HG03139 (cell line): ENCODE data around the gene PTTG1IP2.

Experiments
- ATAC-seq: cut with Tn5 transposase; IDR thresholded peaks from one replicate; pipeline ENCODE4 v1.9.1; 2021; ENCODE audit not compliant: unreplicated experiment

PTTG1IP2 gene

DNA sequence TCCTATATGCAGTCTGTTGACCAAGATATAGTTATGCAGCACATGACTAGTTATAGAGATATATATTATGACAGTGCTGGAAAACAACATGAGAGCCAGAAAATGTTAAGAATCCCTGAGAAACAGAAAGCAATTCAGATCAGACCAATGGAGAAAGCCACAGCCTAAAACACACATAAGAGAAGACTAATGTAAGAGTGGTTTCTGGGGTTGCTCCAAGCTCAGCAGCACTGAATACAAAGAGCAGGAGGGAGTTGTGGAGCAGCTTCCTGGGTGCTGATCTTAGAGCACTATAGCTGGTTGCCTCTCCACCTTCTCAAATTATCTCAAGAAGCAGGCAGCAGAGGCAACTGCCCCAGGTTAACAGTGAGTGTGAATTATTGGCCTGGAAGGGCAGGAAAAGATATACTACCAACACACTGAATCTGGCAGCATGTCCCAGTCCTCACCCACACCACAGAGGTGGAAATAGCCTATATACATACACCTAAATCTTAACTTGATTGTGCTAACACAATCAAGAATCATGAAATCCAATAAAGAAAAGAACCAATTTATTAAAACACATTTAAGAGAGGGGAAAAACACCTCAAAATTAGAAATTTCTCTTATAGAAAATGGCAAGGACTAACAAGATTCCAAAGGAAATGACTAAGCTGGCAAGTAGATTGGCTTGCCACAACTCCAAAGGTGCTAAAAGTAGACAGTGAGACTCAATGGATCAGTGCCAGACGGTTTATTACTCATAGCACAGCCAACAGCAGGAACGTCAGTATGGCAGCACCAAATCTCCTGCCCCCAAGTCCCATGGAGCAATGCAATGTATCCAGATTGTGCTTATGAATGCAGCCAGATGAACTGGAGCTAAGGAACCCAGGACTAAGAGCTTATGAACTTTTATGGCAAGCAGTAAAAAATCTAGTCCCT is 5.1 kb downstream of the PTTG1IP2 start:
- ATAC-seq = no peak

DNA sequence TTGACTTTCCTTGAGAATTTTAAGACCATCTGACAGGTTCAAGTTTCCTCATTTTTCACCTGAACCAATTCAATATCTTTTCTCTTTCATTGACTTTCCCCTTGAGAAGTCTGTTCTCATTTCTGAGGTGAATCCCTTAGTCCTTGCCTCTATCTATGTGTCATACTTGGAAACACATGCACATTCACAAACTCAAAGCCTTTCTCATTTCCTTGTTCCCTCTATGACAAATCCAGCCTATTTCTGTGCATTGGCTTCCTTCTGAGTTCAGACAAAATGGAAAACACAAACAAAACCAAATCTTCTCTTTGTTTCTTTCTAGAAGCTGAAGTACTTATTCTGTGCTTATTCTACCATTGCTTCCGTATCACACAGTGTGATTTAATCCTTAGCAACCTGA is 13.8 kb downstream of the PTTG1IP2 start:
- no peak for ATAC-seq

DNA sequence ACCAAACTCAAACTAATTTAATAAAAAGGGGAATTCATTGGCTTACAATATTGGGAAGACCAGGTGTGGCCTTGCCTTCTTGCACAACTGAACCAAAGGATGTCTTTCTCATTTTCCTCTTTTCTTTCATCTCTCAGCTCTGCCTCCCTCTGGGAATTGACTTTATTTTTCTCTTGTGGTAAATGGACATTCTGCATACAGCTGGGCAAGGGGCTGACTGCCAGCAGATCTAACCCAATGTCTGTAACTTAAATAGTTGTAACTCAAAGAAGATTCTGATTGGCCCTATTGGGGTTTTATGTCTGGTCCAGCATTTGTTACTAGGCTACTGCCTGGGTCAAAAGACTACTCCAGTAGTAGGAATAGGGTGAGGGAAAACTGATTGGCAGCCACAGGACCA is 15.3 kb downstream of the PTTG1IP2 start:
- no peak for ATAC-seq

DNA sequence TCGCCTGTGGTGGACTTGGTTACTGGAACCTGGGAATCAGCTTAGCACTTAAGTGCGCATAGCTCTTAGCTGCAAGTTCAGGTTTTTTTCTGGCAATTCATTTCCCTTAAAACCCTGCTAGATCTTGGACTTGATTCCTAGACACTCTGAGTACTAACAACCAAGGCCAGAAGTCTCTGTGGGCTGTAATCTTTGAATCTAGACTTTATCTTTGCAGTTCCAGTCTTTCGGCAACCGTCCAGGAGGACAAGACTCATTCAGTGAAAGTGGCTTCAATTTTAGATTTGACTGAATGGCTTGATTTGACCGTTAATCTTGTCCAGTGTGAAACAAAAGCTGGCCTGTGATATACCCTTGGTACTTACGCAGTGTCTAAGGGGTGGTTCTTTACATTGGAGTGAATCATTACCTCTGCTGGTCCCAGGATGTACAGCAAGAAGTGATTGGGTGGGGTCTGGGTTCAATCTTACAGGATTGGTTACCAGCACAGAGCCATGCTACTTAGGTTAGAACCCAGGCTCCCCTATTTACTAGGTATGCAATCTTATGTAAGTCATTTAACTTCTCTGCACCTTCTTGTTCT is 16.4 kb downstream of the PTTG1IP2 start:
- no peak for ATAC-seq

DNA sequence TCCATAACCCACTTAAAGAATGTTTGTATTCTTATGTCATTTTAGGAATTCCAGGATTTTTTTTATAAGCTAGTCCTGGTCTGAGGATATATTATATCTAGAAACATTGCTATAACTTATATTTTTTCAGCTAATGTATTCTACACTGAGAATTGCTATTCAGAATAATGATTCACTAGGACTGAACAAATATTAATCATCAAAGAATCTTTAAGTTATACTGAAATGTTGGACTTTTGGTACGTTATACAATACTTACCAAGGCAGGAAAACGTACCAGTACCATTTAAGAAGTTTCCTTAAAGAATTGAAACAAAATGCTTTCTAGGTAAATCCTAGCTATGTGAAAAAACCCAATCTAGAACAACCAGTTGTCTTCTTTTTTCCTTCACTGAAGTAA is 18.4 kb downstream of the PTTG1IP2 start:
- ATAC-seq = no peak

DNA sequence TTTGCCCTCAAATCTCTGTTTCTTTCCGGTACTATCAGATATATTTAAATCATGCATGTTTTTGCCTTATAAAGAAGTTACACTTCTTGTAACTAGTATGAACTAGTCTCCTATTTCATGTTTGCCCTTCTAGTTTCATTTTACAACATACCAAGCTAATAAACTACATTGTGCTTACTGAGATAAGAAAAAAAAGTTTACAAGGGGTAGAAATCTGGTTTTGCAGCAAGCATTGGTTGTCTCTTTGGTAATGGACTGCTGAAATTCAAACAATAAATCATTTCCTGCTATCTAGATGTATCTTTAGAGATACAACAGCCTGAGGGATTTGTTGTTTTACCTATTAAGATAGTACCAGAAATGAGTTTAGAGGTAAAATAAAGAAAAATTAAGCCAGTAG is 18.8 kb downstream of the PTTG1IP2 start:
- ATAC-seq = no peak

DNA sequence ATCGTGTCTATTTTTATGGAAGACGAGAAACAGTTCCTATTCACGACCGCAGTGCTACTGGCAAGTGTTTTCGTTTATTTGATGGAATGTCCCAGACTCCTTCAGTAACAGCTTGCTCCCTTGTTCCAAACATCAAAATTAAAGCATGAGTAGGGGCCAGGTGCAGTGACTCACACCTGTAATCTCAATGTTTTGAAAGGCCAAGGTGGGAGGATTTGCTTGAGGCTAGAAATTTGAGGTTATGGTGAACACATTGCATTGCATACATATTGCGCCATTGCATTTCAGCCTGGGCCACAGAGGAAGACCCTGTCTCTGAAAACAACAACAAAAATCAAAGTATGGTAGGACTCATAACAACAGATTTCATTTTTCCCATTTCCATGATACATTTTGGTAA is 22.8 kb downstream of the PTTG1IP2 start:
- ATAC-seq = no peak

DNA sequence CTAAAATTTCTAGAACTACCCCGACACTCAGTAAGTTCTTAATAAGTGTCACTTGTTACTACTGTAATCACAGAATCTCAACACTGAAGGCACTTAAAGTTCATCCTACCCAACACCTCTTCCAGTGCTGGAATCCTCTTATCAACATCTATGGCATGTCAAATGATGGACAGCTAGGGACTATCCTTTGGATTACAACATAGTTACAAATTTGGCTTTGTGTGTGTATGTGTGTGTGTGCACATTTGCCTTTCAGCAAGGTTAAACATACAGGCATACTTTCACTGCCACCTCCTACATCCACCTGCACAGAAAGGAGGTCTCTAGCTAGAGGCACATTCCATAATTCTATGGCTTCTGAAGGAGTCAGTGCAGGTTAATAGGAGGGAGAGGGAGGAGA is 25.8 kb downstream of the PTTG1IP2 start:
- ATAC-seq = no peak

DNA sequence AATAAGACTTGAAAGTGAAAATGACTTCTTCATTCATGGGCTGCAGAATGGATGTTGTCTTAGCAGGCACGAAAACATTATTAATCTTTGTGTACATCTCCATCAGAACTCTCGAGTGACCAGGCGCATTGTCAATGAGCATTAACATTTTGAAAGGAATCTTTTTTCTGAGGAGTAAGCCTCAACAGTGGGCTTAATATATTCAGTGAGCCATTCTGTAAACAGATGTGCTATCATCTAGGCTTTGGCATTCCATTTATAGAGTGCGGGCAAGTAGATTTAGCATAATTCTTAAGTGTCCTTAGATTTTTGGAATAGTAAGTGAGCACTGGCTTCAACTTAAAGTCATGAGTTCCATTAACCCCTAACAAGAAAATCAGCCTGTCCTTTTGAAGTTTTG is 33.1 kb downstream of the PTTG1IP2 start:
- no peak for ATAC-seq

DNA sequence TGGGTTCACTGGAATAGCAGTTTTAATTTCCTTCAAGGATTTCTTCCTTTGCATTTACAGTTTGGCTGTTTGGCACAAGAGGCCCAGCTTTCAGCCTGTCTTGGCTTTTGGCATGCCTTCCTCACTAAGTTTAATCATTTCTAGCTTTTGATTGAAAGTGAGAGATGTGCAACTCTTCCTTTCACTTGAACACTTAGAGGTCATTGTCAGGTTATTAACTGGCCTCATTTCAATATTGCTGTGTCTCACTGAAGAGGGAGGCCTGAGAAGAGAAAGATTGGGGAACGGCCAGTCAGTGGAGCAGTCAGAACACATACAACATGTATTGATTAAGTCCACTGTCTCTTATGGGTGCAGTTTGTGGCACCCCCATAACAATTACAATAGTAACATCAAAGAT is 33.9 kb downstream of the PTTG1IP2 start:
- ATAC-seq = peak; percentile 54

DNA sequence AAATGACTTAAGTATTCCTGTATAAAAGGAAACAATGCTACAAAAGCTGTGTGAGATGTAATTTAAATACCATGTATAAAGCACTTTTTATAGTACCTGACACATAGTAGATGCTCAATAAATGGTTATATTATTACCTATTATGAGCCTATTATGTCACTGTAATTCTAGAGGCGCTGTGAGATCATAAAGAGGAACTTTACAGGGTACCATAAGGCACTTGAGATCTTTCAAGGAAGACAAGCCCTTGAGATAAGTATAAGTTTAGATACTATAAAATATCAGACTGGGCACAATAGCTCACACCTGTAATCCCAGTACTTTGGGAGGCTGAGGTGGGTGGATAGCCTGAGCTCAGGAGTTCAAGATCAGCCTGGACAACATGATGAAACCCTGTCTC is 38.3 kb downstream of the PTTG1IP2 start:
- no peak for ATAC-seq

DNA sequence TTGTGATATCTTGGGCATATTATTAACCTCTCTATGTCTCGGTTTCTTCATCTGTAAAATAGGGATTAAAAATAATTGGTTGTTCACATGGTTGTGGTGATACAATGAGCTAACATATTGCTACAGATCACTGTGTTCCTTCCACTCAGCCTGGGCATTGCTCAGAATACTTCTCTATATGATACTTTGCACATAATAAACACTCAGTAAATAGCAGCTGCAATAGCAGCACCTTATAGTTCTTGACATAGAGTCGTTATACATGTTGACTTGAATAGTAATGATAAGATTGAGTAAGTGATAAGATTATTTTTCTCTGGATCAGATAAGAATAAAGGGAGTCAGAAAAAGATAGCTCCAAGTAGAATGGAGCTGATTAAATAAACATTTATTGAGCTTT is 42.3 kb downstream of the PTTG1IP2 start:
- no peak for ATAC-seq

DNA sequence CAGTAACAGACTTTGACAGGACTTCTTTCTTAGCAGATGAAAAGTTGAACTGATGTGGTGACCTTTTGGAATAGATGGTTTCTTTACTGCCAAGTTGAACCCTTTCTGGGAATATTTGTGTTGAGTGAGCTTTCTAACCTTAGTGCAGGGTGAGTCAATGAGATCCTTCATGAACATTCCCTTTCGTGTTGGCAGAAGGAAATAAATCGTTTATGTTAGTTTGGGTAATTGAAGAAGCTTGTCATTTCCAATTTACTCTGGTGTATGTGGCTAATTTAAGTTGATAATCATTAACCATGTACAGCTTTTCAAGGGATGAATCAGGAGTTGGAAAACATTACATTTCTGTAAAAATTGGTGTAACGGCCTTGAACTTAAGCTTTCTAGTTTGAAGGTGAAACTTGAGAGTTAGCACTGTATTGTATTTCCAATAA is 43.4 kb downstream of the PTTG1IP2 start:
- no peak for ATAC-seq

DNA sequence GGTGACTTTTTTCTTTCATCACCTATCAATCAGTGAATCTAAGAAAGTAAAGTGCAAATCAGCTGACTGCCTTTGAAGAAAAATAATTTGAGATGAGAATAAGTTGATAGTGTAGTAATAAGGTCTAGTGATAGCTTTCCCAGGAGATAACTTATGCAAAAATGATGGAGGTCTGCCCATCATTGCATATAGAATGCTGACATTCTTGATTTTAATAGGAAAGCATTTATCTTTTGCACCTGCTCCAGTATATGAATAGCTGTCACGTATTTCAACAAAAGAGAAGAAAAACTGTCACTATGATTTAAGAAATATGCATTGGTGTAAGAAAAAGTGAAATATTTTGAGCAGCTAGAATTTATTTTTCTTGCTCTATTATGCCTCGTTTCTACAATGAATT is 46.8 kb downstream of the PTTG1IP2 start:
- ATAC-seq = no peak

DNA sequence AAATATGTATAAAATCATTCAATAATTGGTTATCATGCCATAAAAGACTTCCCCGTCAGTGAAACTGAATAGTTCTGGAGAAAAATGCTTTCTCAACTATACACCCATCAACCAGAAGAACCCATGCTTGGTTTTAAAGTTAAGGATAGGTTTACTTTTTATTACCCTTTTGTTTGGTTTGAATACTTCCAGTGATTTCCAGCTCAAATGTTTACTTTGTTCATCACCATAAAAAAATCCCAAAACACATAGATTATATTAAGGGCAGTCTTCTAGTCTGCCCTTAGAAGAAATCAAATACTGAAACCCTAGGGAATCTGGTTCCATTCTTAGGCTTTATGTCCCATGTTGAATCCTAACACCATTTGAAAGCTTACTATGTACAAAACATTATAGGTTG is 49.2 kb downstream of the PTTG1IP2 start:
- ATAC-seq = no peak

DNA sequence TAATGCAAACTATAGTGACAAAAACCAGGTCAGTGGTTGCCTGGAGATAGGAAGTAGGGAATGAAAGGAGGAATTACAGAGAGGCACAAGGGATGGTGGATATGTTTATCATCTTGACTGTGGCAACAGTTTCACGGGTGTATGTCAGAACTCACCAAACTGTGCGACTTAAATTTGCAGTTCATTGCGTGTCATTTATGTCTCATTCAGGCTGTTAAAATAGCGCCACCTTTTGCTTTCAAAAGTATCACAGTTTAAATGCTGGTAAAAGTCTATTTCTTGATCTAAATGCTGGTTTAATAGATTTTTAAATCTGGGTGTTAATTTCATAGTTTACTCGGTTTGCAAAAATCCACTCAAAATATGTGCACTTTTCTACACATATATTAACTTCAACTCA is 51.0 kb downstream of the PTTG1IP2 start:
- ATAC-seq = no peak

DNA sequence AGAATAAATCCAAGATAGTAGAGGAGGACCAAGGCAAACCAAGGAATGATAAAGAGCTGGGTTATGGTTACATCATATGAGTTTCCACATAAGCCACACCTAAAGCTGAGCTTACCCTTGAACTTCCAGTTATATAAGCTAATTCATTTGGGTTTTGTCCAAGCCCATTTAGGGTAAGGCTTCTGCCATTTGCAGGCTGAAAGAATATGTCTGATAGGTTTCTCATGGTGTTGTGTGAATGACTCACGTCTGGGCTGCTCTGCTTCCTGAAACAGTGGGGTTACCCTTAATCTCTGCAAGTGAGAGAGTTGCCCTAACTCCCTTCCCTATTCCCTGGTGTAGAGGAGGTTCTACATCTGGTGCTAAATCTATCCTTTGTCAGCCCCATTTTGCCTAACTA is 60.8 kb downstream of the PTTG1IP2 start:
- ATAC-seq = no peak

DNA sequence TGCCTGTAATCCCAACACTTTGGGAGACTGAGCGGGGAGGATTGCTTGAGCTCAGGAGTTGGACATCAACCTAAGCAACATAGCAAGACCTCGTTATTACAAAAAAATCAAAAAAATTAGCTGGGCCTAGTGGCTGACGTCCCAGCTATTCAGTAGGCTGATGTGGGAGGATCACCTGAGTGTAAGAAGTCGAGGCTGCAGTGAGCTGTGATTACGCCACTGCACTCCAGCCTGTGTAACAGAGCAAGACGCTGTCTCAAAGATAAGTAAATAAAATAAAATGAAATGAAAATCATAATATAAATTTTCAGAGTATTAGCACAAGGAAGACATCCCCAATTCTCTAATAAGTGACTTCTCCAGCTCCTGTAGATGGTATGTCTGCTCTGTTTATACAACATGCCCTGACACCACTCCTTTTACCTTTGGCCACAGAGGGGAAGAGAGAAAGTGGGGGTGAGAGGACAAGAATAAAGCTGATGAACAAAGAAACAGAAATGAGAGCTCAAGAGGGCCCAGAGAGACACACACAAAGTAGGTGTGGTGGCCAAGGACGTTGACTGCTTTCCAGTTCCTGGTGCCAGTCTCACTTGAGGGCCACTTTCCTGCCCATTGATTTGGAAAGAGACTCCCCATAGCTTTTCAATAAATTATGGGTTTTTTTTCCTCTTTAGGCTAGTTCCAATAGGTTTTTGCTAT is 62.9 kb downstream of the PTTG1IP2 start:
- ATAC-seq = no peak

DNA sequence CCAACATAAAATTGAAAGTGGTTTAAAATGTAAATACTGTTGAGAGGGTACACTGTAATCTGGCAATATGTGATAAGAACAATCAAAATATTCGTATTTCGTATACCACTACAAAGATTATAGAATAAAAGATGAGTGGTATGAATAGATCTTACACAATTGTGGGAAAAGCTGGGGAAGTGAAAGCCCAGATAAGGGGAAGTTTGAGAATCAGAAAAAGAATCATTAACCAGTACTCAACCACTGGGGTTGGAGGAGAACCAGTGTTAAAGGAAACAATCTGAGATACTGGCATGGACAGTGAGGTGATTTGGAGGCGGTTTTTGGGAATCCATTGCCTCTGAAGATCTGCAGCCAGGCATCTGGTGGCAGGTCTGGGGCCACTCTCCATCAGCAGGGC is 67.0 kb downstream of the PTTG1IP2 start:
- peak; percentile 77 for ATAC-seq

DNA sequence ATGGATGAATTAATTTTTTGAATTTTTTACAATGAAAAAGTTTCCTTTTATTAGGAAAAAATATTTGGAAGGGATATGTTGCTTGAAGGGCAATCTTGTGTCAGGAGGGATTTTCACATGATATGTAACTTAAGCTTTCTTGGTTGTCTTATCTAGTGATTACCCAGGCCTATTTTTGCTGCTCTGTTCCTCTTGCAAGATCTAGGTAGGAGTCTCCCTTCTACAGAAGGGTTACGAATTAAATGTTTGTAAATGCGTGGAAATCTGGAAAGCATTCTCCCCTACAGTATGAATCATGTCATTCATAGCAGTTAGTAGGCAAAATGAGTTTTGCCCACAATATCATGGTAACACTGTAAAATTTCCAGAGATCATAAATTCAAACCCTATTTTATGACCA is 69.0 kb downstream of the PTTG1IP2 start:
- ATAC-seq = no peak

DNA sequence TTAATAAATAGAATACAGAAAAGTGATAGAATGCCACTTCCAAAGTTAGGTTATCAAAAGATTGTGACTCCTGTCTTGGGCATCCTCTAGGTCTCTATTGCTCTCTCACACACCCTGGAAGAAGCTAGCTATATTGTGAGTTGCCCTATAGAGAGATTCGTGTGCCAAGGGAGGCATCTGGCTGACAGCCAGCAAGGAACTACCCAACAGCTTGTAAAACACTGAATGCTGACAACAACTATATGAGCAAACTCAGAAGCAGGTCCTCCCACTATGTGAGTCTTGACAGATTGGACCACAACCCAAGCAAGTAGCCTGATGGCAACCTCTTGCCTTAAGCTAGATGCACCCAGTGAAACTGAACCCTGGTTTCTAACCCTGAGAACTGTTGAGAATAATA is 71.0 kb downstream of the PTTG1IP2 start:
- ATAC-seq = no peak

DNA sequence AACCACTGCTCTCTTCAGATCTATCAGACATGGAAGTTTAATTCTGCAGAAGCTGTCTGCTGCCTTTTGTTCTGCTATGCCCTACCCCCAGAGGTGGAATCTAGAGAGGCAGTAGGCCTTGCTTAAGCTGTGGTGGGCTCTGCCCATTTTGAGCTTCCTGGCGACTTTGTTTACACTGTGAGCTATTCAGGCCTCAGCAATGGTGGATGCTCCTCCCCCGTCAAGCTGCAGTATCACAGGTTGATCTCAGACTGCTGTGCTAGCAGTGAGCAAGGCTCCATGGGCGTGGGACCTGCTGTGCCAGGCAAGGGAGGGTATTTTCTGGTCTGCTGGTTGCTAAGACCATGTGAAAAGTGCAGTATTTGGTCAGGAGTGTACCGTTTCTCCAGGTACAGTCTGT is 81.6 kb downstream of the PTTG1IP2 start:
- no peak for ATAC-seq
